ENCODE measurements around the gene NACC1.
"Not testable (repeated sequence)": the region's sequence is repeated elsewhere in the genome, so short reads cannot be mapped to it uniquely, and the experiment has no call there.

The NACC1 gene

DNA sequence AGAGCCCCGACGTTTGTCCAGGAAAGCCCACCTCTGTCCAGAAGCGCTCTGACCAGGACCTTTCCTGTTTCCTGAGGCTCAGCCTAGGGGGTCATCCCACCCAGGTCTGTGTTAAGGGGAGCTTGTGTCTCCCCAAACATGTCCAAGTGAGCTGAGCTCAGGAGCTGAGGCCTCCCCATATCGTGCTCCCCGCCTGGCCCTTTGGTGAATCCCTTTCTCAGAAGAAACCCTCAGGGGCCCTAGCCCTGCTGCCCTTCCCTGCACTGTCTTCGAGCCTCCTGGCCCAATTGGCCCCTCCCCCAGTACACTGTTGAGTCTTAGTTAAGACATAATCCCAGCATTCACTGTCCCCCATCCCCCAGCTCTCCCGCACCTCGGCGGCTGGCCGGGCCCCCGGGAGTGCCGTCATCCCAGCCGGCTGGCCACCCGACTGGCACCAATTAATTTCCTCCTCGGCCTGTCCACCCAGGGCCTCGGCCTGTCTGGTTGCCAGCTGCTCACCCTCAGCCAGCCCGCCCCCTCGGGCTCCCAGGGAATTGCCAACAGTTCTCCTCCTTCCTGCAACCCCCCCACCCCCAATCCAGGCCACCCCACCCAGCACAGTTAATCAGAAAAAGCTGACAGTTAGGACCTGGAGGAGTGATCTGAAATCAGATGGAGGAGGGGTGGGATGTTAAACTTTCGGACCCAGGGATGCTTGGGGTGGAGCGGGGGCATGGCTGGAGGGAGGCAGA, 45.7 kb downstream of the NACC1 start:
- peak; percentile 52 for DNase-seq (ENCODE audit: low spot score)
- no peak for FAIRE-seq

- no peak for DNase-seq (ENCODE audit: low spot score)
- no peak for FAIRE-seq
Measured at GRCh38 chr19:13164343-13165161, 46.5 kb downstream of the NACC1 start.

DNA sequence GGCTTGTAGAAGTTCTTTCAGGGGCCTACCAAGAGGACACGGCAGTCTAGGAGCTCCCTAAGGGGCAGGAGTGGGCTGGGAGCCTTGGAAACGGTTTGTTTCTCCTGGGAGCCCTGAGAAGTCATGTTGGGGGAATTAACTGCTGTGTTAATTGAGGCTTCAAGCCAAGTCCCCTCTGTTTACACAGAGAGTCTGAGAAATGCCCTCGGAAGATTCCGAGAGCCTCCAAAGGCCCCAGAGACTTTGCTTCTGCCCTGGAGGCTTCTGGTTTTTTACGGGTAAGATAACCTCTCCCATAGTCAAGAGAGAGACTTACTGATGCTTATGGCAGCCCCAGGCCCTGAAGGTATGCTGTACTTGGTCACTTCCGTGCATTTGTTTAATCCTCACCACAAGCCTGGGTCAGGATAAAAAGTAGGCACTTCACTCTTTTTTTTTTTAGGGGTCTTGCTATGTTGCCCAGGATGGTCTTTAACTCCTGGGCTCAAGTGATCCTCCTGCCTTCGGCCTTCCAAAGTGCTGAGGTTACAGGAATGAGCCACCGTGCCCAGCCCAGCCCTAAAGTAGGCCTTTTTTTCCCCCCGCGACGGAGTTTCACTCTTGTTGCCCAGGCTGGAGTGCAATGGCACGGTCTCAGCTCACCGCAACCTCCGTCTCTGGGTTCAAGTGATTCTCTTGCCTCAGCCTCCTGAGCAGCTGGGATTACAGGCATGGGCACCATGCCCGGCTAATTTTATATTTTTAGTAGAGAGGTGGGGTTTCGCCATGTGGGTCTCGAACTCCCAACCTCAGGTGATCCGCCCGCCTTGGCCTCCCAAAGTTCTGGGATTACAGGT, 47.3 kb downstream of the NACC1 start:
- FAIRE-seq, result no peak
- DNase-seq (ENCODE audit: low spot score), result no peak

DNA sequence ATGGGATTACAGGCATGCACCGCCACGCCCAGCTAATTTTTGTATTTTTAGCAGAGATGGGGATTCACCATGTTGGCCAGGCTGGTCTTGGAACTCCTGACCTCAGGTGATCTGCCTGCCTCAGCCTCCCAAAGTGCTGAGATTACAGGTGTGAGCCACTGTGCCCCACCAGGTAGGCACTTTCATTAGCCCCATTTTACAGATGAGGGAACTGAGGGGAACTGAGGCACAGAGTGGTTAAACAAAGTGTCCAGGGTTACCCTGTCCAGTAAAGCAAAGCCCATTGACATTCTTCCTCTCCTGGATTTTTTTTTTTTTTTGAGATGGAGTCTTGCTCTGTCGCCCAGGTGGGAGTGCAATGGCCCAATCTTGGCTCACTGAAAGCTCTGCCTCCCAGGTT, 48.1 kb downstream of the NACC1 start:
- FAIRE-seq; DNase-seq (ENCODE audit: low spot score): not testable (repeated sequence)

DNA sequence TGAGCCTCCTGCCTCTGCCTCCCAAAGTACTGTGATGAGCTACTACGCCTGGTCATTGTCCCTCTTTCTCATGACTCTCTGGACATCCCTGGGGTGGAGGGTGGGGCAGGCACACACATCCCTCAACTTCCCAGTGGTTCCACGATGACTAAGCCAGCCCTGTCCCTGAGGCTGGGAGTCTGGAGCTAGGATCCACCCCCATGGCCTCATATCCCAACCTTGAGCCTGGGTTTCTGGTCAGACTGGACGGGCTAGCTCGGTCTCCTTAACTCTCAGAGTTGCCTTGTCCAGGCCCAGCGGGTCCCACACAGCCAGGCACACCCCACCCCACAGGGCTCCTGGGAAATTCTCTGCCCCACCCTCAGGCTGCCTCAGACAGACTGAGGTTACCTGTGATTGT, 51.7 kb downstream of the NACC1 start:
- FAIRE-seq (no peak), DNase-seq (ENCODE audit: low spot score) (peak; percentile 63)

DNA sequence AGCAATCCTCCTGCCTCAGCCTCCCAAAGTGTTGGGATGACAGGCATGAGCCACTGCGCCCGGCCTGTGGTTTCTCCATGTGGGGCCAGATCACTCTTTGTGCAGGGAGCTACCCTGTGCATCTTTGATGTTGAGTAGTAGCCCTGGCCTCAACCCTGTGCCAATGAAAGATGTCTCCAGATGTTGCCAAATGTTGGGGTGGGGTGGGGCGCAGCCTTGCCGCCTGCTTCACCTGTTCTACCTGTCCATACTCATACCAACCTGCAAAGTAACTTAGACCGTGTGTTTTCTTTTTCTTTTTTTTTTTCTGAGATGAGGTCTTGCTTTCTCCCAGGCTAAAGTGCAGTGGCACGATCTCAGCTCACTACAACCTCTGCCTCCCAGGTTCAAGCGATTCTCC, 53.1 kb downstream of the NACC1 start:
- no peak for FAIRE-seq
- DNase-seq (ENCODE audit: low spot score), result no peak

- DNase-seq (ENCODE audit: low spot score), result peak; percentile 72
- FAIRE-seq, result no peak
Measured at GRCh38 chr19:13172346-13173138, 54.5 kb downstream of the NACC1 start.

DNA sequence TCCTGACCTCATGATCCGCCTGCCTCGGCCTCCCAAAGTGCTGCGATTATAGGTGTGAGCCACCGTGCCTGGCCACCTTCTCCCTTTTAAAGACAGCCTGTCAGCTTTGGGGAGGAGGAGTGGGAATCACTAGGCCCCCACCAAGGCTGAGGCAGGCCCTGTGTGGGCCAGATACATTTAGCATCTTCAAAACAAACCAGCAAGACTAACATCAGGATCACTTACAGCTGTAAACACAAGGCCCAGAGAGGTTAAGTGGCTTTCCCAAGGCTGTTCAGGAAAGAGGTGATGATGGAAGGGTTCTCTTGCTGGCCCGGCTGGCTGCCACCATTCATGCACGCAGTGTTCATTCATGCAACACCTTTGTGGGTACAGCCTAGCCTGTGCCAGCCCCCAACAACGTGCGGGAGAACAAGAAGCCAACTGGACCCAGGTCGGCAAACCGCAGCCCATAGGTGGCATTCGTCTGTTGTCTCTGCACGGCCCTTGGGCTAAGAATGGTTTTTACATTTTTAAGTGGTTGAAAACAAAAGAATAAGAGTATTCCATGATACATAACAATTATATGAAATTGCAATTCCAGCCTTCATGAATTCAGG, 55.2 kb downstream of the NACC1 start:
- no peak for DNase-seq (ENCODE audit: low spot score)
- FAIRE-seq, result no peak

GRCh38 chr19:13176345-13176744, 58.3 kb downstream of the NACC1 start:
- FAIRE-seq, result no peak
- no peak for DNase-seq (ENCODE audit: low spot score)

DNA sequence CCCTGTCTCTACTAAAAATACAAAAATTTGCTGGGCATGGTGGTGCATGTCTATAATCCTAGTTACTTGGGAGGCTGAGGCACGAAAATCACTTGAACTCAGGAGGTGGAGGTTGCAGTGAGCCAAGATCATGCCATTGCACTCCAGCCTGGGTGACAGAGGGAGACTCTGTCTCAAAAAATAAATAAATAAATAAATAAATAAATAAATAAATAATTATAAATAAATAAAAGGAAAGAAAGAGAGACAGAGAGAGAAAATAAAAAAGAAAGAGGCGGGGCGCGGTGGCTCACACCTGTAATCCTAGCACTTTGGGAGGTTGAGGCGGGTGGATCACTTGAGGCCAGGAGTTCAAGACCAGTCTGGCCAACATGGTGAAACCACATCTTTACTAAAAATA, 59.5 kb downstream of the NACC1 start:
- not testable (repeated sequence) for DNase-seq (ENCODE audit: low spot score); FAIRE-seq

GRCh38 chr19:13178291-13178690, 60.2 kb downstream of the NACC1 start:
- FAIRE-seq; DNase-seq (ENCODE audit: low spot score): not testable (repeated sequence)

DNA sequence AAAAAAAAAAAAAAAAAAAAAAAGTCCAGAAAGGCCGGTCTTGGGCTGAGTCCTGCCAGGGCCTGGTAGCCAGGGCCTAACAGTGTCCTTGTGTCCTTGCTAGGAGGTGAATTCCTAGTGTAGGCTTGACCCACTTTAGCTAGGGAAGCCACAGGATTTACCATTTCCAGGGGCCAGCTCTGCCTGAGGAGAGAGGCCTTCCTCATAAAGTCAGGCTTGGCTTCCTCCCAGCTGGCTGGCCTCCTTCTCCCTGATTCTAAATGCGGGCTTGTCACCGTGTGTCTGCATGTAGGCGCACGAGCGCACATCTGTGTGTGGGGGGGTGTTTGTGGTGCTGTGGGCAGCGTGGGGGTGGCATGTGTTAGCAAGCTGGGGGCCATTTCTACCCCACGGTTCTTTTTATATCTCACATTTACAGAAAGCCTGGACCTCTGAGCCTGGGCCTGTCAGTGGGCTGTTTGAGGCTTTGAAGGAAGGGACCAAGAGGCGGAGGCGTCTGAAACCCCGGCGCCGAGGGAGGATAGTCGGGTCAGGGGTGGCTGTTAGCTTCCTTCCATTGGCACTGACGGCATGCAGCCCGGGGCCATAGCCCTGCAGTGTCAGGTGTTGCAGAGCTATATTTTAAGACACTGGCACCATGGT, 63.8 kb downstream of the NACC1 start:
- FAIRE-seq, result no peak
- peak; percentile 52 for DNase-seq (ENCODE audit: low spot score)

- FAIRE-seq, result peak; percentile 53
- not testable (repeated sequence) for DNase-seq (ENCODE audit: low spot score)
Measured at GRCh38 chr19:13184926-13185325, 66.9 kb downstream of the NACC1 start.

- not testable (repeated sequence) for DNase-seq (ENCODE audit: low spot score); FAIRE-seq
Measured at GRCh38 chr19:13185763-13186657, 67.9 kb downstream of the NACC1 start.

GRCh38 chr19:13186688-13187087, 68.6 kb downstream of the NACC1 start:
- DNase-seq (ENCODE audit: low spot score); FAIRE-seq: not testable (repeated sequence)

- FAIRE-seq (no peak), DNase-seq (ENCODE audit: low spot score) (no peak)
Measured at GRCh38 chr19:13187419-13187818, 69.4 kb downstream of the NACC1 start.

DNA sequence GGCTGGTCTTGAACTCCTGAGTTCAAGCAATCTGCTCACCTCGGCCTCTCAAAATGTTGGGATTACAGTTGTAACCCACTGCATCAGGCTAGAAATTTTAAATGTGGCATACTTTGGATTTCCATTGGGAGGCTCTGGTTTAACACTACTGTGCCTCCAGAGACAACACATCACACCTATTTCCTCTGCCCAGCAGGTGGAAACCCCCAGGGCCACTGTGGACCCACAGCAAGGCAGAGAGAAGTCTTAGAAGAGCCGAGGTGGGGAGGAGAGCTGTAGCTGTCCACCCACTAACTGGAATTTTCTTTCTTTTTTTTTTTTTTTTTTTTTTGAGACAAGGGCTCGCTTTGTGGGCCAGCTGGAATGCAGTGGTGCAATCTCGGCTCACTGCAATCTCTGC, 71.5 kb downstream of the NACC1 start:
- DNase-seq (ENCODE audit: low spot score) (no peak), FAIRE-seq (no peak)

Measured in urothelium cell line (cell line).